OCI-LY7 (cell line): ENCODE results near the gene PIGQ. TPM values are rescaled to one million over a fixed set of nuclear protein-coding genes. Genes with fewer than 3 reads are reported as not detected.

Experiments used
- BruUV-seq: library from RNA; stranded (reverse); fragments of 400-500 nt; replicated peaks from 2 replicates; lab custom pipeline; 2021; lab: Mats Ljungman, UMichigan
- CTCF ChIA-PET: fragments of 300-600 bp; sonication (Branson Sonifier 250); formaldehyde crosslinking; loops from one replicate; lab custom pipeline; 2022; ENCODE audit warnings: antibody characterized with exemption; ENCODE audit not compliant: unreplicated experiment; lab: Charles Lee
- POLR2A ChIA-PET: fragments of 300-600 bp; sonication (Branson Sonifier 250); formaldehyde crosslinking; loops from one replicate; lab custom pipeline; 2022; ENCODE audit warnings: antibody characterized with exemption; lab: Charles Lee
- DNase-seq: peaks from one replicate; pipeline ENCODE4 v3.0.0-alpha.2; 2015; ENCODE audit warnings: low spot score
- H2AFZ ChIP-seq: fragments of 200-600 bp; sonication (generic), shearing (Covaris generic); 2 replicates; pipeline ENCODE4 v1.6.1; 2014; ENCODE audit warnings: mild to moderate bottlenecking, antibody characterized with exemption, low read length, moderate library complexity
- H3K27ac ChIP-seq: fragments of 200-600 bp; sonication (generic); 2 replicates; pipeline ENCODE4 v1.5.1; 2014; ENCODE audit warnings: mixed run types, low read depth, mild to moderate bottlenecking, moderate library complexity, low read length, inconsistent platforms; ENCODE audit not compliant: poor library complexity, severe bottlenecking
- H3K36me3 ChIP-seq: fragments of 200-600 bp; sonication (generic); 2 replicates; pipeline ENCODE4 v1.6.1; 2014; ENCODE audit warnings: mild to moderate bottlenecking, antibody characterized with exemption, low read length, moderate library complexity, mixed read lengths; ENCODE audit not compliant: insufficient read depth
- H3K4me1 ChIP-seq: fragments of 200-600 bp; sonication (generic); 2 replicates; pipeline ENCODE4 v1.5.1; 2014; ENCODE audit warnings: mild to moderate bottlenecking, low read length; ENCODE audit not compliant: insufficient read depth, poor library complexity, severe bottlenecking
- H3K4me2 ChIP-seq: fragments of 200-600 bp; sonication (generic); 2 replicates; pipeline ENCODE4 v1.6.1; 2014; ENCODE audit warnings: mild to moderate bottlenecking, low read length
- H3K4me3 ChIP-seq: fragments of 200-600 bp; sonication (generic); 2 replicates; pipeline ENCODE4 v1.5.1; 2014; ENCODE audit warnings: mild to moderate bottlenecking, low read depth, low read length; ENCODE audit not compliant: poor library complexity, severe bottlenecking
- H3K79me2 ChIP-seq: fragments of 200-600 bp; sonication (generic); 2 replicates; pipeline ENCODE4 v1.6.1; 2016; ENCODE audit warnings: low read depth, mild to moderate bottlenecking, low read length, moderate library complexity, mixed read lengths; ENCODE audit not compliant: insufficient read depth
- H3K9me2 ChIP-seq: fragments of 200-600 bp; sonication (generic); 2 replicates; pipeline ENCODE4 v1.6.1; 2016; ENCODE audit warnings: mild to moderate bottlenecking, low read length, mixed read lengths; ENCODE audit not compliant: insufficient read depth
- H3K9me3 ChIP-seq: fragments of 200-600 bp; sonication (generic); 2 replicates; pipeline ENCODE4 v1.6.1; 2014; ENCODE audit warnings: mild to moderate bottlenecking, mixed run types, low read length, mixed read lengths
- H4K20me1 ChIP-seq: fragments of 200-600 bp; sonication (generic); 2 replicates; pipeline ENCODE4 v1.6.1; 2014; ENCODE audit warnings: mild to moderate bottlenecking, antibody characterized with exemption, low read length, moderate library complexity, mixed read lengths; ENCODE audit not compliant: insufficient read depth
- CTCF ChIP-seq: fragments of 200-600 bp; sonication (generic); conservative IDR thresholded peaks from 2 replicates; pipeline ENCODE4 v1.5.1; 2014; ENCODE audit warnings: mild to moderate bottlenecking, antibody characterized with exemption, low read length, moderate library complexity, mixed read lengths
- EZH2phosphoT487 ChIP-seq: fragments of 200-600 bp; sonication (generic); IDR thresholded peaks from 2 replicates; pipeline ENCODE4 v1.6.1; 2018; ENCODE audit warnings: low read depth, borderline replicate concordance, mild to moderate bottlenecking, mixed run types, antibody characterized with exemption, low read length, moderate library complexity, mixed read lengths
- intact Hi-C: fragments of 100-400 bp; cut with micrococcal nuclease; formaldehyde crosslinking; loops from one replicate; pipeline ENCODE4 v1.10.0; 2022; ENCODE audit not compliant: unreplicated experiment
- total RNA-seq, 2 experiments: library from RNA; depleted of rRNA in 1 of 2; stranded (reverse); fragments of >200 nt in 1 of 2; shearing (Covaris generic) in 1 of 2; gene quantifications; 2 replicates each; pipeline ENCODE4 v1.2.3, GENCODE V29; 2014 to 2022

Gene PIGQ
- total RNA-seq, 2 experiments from 2014 or later, result 39.0 to 54.2 TPM

- Histone ChIP-seq H3K79me2 (no peaks in the 10 kb centered on the region), H4K20me1 (no peaks in the 10 kb centered on the region), H2AFZ (no peak overlapping the region), H3K9me3 (no peaks in the 10 kb centered on the region), H3K27ac (no peak overlapping the region), H3K4me3 (no peak overlapping the region), H3K4me2 (no peak overlapping the region), H3K4me1 (peaks cover 27% of the 10 kb centered on the region), H3K9me2 (no peaks in the 10 kb centered on the region), H3K36me3 (no peaks in the 10 kb centered on the region)
- ChIA-PET CTCF (no interaction called here), POLR2A (no interaction called here)
- DNase-seq, result no peak
- intact Hi-C loops, result loop anchor here (5.0 kb wide), 1 partner anchor 183 kb away; the partner anchor contains the start of gene PGAP6
- BruUV-seq, result no TSS peak
- TF ChIP-seq EZH2phosphoT487, result no peak
- no peak for TF ChIP-seq CTCF
Observed at GRCh38 chr16:564690-565418, 4.9 kb upstream of the PIGQ start.

GRCh38 chr16:565419-566330 lies 4.1 kb upstream of the PIGQ start:
- BruUV-seq, result no TSS peak
- Histone ChIP-seq H3K79me2 (peaks cover 7% of the 10 kb centered on the region; the same call in 1 of the 2 replicates), H3K4me3 (no peak overlapping the region), H4K20me1 (no peaks in the 10 kb centered on the region), H3K27ac (no peak overlapping the region), H3K9me3 (no peaks in the 10 kb centered on the region), H3K9me2 (no peaks in the 10 kb centered on the region), H2AFZ (no peak overlapping the region), H3K4me1 (peaks cover 29% of the 10 kb centered on the region), H3K4me2 (peak overlapping the region; percentile 75), H3K36me3 (no peaks in the 10 kb centered on the region)
- no peak for DNase-seq
- CTCF ChIA-PET, result no interaction called here
- intact Hi-C loops, result loop anchor here (1.0 to 5.0 kb wide), 2 partner anchors 38 to 183 kb away; partner anchors contain the start of genes CAPN15 and PGAP6
- POLR2A ChIA-PET, result no interaction called here
- TF ChIP-seq EZH2phosphoT487 (no peak), CTCF (no peak)
